ENCODE results near the gene PHF11.
A peak's percentile ranks its signal among the peaks of the same experiment; 100 is the strongest.
"Not testable (repeated sequence)": the region's sequence is repeated elsewhere in the genome, so short reads cannot be mapped to it uniquely, and the experiment has no call there.

The PHF11 gene

GRCh38 chr13:49464621-49465325 lies 31.0 kb upstream of the PHF11 start:
- TF ChIP-seq, protein P1, sequence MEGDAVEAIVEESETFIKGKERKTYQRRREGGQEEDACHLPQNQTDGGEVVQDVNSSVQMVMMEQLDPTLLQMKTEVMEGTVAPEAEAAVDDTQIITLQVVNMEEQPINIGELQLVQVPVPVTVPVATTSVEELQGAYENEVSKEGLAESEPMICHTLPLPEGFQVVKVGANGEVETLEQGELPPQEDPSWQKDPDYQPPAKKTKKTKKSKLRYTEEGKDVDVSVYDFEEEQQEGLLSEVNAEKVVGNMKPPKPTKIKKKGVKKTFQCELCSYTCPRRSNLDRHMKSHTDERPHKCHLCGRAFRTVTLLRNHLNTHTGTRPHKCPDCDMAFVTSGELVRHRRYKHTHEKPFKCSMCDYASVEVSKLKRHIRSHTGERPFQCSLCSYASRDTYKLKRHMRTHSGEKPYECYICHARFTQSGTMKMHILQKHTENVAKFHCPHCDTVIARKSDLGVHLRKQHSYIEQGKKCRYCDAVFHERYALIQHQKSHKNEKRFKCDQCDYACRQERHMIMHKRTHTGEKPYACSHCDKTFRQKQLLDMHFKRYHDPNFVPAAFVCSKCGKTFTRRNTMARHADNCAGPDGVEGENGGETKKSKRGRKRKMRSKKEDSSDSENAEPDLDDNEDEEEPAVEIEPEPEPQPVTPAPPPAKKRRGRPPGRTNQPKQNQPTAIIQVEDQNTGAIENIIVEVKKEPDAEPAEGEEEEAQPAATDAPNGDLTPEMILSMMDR (IDR thresholded peaks at IDR 0.05; ENCODE audit: control insufficient read depth, extremely low read depth, insufficient read depth), result no peak
- DNase-seq (ENCODE audit: low read depth), result no peak
- H3K4me3 ChIP-seq (ENCODE audit: low read depth, low read length), result no peak overlapping the region

- H3K4me3 ChIP-seq (ENCODE audit: low read depth, low read length), result no peak overlapping the region
- TF ChIP-seq, protein P1 (IDR thresholded peaks at IDR 0.05; ENCODE audit: control insufficient read depth, extremely low read depth, insufficient read depth), result no peak
- DNase-seq (ENCODE audit: low read depth), result no peak
Measured at GRCh38 chr13:49466292-49466838, 29.4 kb upstream of the PHF11 start.

- TF ChIP-seq, protein P1 (IDR thresholded peaks at IDR 0.05; ENCODE audit: control insufficient read depth, extremely low read depth, insufficient read depth), result no peak
- no peak for DNase-seq (ENCODE audit: low read depth)
- no peak overlapping the region for H3K4me3 ChIP-seq (ENCODE audit: low read depth, low read length)
Measured at GRCh38 chr13:49472186-49472585, 23.6 kb upstream of the PHF11 start.

DNA sequence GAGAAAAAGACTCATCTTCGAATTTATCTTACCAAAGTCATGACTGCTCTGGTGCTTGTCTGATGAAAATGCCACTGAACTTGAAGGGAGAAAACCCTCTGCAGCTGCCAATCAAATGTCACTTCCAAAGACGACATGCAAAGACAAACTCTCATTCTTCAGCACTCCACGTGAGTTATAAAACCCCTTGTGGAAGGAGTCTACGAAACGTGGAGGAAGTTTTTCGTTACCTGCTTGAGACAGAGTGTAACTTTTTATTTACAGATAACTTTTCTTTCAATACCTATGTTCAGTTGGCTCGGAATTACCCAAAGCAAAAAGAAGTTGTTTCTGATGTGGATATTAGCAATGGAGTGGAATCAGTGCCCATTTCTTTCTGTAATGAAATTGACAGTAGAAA lies 19.2 kb upstream of the PHF11 start:
- H3K4me3 ChIP-seq (ENCODE audit: low read depth, low read length), result no peak overlapping the region
- TF ChIP-seq, protein P1 (IDR thresholded peaks at IDR 0.05; ENCODE audit: control insufficient read depth, extremely low read depth, insufficient read depth), result no peak
- peak; percentile 57 for DNase-seq (ENCODE audit: low read depth)

DNA sequence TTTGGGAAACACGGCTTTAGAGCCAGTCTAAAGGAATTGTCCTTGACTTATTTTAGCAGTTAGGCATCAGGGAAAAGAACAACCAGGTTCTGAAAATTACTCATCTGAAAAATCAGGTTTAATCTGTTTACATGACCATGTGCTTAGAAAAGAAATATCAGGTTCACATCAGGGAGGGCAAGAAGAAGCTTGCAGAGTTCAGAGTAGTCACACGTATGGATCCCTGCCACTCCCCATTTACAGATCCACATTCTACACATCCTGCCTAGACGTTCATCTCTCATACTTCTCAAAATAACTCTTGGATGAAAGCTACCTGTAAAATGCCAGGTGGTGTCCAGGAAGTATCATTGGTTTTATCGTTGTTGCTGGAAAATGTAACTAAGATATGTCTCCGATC lies 14.0 kb upstream of the PHF11 start:
- TF ChIP-seq, protein P1 (IDR thresholded peaks at IDR 0.05; ENCODE audit: control insufficient read depth, extremely low read depth, insufficient read depth), result no peak
- DNase-seq (ENCODE audit: low read depth), result no peak
- H3K4me3 ChIP-seq (ENCODE audit: low read depth, low read length), result no peak overlapping the region

- no peak for DNase-seq (ENCODE audit: low read depth)
- TF ChIP-seq, protein P1 (IDR thresholded peaks at IDR 0.05; ENCODE audit: control insufficient read depth, extremely low read depth, insufficient read depth), result no peak
- H3K4me3 ChIP-seq (ENCODE audit: low read depth, low read length), result no peak overlapping the region
Measured at GRCh38 chr13:49488563-49488962, 7.2 kb upstream of the PHF11 start.

GRCh38 chr13:49494645-49495044 lies 1.1 kb upstream of the PHF11 start:
- no peak overlapping the region for H3K4me3 ChIP-seq (ENCODE audit: low read depth, low read length)
- TF ChIP-seq, protein P1 (IDR thresholded peaks at IDR 0.05; ENCODE audit: control insufficient read depth, extremely low read depth, insufficient read depth), result no peak

DNA sequence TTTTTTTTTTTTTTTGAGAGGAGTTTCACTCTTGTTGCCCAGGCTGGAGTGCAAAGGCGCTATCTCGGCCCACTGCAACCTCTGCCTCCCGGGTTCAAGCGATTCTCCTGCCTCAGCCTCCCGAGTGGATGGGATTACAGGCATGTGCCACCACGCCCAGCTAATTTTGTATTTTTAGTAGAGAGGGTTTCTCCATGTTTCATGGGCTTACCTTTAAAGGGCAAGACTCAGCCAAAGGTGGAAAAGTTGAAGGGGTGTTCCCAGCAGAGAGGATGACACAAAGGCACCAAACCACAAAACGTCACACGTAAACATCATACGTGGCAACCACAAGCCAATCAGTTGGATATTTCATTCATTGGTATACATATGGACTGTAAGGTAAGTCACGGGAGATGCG lies 1.1 kb downstream of the PHF11 start:
- not testable (repeated sequence) for DNase-seq (ENCODE audit: low read depth); H3K4me3 ChIP-seq (ENCODE audit: low read depth, low read length)

More at GRCh38 chr13:49494645-49495044, 1.1 kb upstream of the PHF11 start:
- DNase-seq (ENCODE audit: low read depth), result no peak
